GM11168 (cell line): ENCODE results near the gene WDR26.
"Not testable (repeated sequence)": the region's sequence is repeated elsewhere in the genome, so short reads cannot be mapped to it uniquely, and the experiment has no call there.

Experiments used
- in situ Hi-C: fragments of 300-500 bp; cut with MboI; formaldehyde crosslinking; loops from one replicate; pipeline ENCODE4 v1.12.0; 2022; ENCODE audit warnings: low sequenced_read_pairs; ENCODE audit not compliant: unreplicated experiment

Gene WDR26

GRCh38 chr1:224353975-224354925 is 80.3 kb downstream of the WDR26 start:
- in situ Hi-C loops: no loop called here

DNA sequence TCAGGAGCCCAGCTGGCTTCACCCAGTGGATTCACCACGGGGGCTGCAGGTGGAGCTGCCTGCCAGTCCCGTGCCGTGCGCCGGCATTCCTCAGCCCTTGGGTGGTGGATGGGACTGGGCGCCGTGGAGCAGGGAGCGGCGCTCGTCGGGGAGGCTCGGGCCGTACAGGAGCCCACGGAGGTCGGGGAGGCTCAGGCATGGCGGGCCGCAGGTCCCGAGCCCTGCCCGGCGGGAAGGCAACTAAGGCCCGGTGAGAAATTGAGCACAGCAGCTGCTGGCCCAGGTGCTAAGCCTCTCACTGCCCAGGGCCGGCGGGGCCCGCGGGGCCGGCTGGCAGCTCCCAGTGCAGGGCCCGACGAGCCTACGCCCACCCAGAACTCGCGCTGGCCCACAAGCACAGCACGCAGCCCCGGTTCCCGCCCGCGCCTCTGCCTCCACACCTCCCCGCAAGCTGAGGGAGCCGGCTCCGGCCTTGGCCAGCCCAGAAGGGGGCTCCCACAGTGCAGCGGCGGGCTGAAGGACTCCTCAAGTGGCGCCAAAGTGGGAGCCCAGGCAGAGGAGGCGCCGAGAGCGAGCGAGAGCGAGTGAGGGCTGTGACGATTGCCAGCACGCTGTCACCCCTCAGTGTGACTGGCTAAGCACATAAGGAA is 82.0 kb downstream of the WDR26 start:
- in situ Hi-C loops: not testable (repeated sequence)

DNA sequence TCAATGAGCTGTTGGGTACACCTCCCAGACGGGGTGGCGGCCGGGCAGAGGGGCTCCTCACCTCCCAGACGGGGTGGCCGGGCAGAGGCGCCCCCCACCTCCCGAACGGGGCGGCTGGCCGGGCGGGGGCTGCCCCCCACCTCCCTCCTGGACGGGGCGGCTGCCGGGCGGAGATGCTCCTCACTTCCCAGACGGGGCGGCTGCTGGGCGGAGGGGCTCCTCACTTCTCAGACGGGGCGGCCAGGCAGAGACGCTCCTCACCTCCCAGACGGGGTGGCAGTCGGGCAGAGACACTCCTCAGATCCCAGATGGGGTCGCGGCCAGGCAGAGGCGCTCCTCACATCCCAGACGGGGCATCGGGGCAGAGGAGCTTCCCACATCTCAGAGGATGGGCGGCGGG is 84.9 kb downstream of the WDR26 start:
- in situ Hi-C loops: not testable (repeated sequence)

DNA sequence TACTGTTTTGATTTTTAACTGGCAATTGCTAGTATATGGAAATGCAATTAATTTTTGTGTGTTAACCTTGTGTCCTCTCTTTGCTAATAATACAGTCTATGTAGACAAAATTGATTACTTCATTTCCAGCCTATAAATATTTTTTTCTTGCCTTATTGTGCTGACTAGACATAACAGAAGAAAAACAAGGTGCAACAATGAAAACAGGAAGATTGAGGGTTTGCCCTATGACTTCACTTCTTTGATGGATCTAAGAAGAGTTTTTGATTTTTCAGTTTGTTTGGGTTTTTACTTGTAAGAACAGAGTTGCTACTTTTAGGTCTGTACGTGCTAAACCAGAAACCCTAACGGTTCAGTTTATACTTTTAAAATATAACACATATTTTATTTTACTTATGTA is 86.5 kb downstream of the WDR26 start:
- in situ Hi-C loops: no loop called here

GRCh38 chr1:224343679-224344078 is 90.9 kb downstream of the WDR26 start:
- in situ Hi-C loops: no loop called here

- in situ Hi-C loops: not testable (repeated sequence)
Observed at GRCh38 chr1:224340453-224341384, 93.9 kb downstream of the WDR26 start.

- in situ Hi-C loops: no loop called here
Observed at GRCh38 chr1:224339442-224340033, 95.1 kb downstream of the WDR26 start.

GRCh38 chr1:224338150-224338838 is 96.3 kb downstream of the WDR26 start:
- in situ Hi-C loops: no loop called here
